GM19468 (cell line): Measurements from ENCODE around the gene TTLL12.

Experiments used
- ATAC-seq: cut with Tn5 transposase; IDR thresholded peaks from one replicate; pipeline ENCODE4 v1.9.1; 2021; ENCODE audit warnings: mild to moderate bottlenecking, moderate library complexity, moderate number of reproducible peaks; ENCODE audit not compliant: unreplicated experiment; ENCODE audit errors: extremely low read depth

The TTLL12 gene

GRCh38 chr22:43179146-43179910 is 7.6 kb downstream of the TTLL12 start:
- no peak for ATAC-seq

GRCh38 chr22:43177479-43177878 is 9.5 kb downstream of the TTLL12 start:
- no peak for ATAC-seq

- ATAC-seq: no peak
Observed at GRCh38 chr22:43176090-43176489, 10.8 kb downstream of the TTLL12 start.

- no peak for ATAC-seq
Observed at GRCh38 chr22:43174941-43175531, 11.9 kb downstream of the TTLL12 start.

- no peak for ATAC-seq
Observed at GRCh38 chr22:43173976-43174720, 12.8 kb downstream of the TTLL12 start.

GRCh38 chr22:43173566-43173965 is 13.4 kb downstream of the TTLL12 start:
- ATAC-seq: no peak

- ATAC-seq: no peak
Observed at GRCh38 chr22:43172191-43172590, 14.7 kb downstream of the TTLL12 start.

- no peak for ATAC-seq
Observed at GRCh38 chr22:43171607-43172006, 15.3 kb downstream of the TTLL12 start.

- ATAC-seq: no peak
Observed at GRCh38 chr22:43171019-43171491, 15.9 kb downstream of the TTLL12 start.

GRCh38 chr22:43170131-43170480 is 16.8 kb downstream of the TTLL12 start:
- no peak for ATAC-seq

GRCh38 chr22:43169310-43170130 is 17.4 kb downstream of the TTLL12 start:
- no peak for ATAC-seq

GRCh38 chr22:43168471-43169309 is 18.2 kb downstream of the TTLL12 start:
- no peak for ATAC-seq

GRCh38 chr22:43167001-43167589 is 19.8 kb downstream of the TTLL12 start:
- ATAC-seq: no peak

GRCh38 chr22:43166132-43166930 is 20.6 kb downstream of the TTLL12 start:
- no peak for ATAC-seq

GRCh38 chr22:43164636-43165035 is 22.3 kb downstream of the TTLL12 start:
- ATAC-seq: no peak

- ATAC-seq: no peak
Observed at GRCh38 chr22:43163241-43163795, 23.6 kb downstream of the TTLL12 start.

- ATAC-seq: no peak
Observed at GRCh38 chr22:43162412-43163150, 24.4 kb downstream of the TTLL12 start.
